H54 (cell line): ENCODE measurements around the gene CRAT.

ENCODE experiments used
- DNase-seq: peaks from one replicate; pipeline ENCODE4 v3.0.0; 2011; ENCODE audit warnings: low spot score, mixed read lengths; ENCODE audit not compliant: insufficient read length
- FAIRE-seq: peaks from 3 replicates; lab custom pipeline; 2011; peaks lifted over from hg19 to GRCh38; lab: Jason Lieb, UNC
- POLR2A ChIP-seq: IDR thresholded peaks from 2 replicates; pipeline ENCODE4 v1.6.1; 2011; ENCODE audit warnings: low read depth, mild to moderate bottlenecking, low read length

Gene CRAT

DNA sequence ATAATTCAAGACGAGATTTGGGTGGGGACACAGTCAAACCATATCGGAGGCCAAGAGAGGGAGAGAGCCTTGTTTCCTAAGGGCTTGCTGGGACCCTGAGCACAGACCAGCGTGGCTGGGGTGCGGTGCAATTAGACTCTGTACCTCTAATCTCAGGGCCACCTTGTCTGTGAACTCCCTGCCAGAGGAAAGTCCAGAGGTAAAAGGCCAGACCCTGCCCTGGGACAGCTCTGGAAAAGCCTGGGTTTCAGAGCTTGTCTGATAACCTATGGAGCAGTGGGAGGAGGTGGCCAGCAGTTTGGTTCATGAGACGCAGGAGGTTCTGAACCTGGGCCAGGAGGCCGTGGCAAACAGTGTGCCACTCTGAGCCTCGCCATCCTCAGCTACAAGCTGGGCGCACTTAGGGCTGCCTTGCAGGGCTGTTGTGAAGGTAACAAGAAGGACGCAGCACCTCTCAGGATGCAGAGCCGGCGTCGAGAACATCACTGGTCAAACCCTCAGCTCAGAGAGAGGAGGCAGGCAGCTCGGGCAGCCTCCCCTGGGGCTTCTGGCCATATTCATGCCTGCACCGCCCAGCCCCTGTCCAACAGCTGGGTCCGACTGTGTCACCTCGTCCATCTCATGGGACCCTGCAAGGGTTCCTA is 34.5 kb downstream of the CRAT start:
- FAIRE-seq = no peak
- TF ChIP-seq POLR2A = no peak
- no peak for DNase-seq

DNA sequence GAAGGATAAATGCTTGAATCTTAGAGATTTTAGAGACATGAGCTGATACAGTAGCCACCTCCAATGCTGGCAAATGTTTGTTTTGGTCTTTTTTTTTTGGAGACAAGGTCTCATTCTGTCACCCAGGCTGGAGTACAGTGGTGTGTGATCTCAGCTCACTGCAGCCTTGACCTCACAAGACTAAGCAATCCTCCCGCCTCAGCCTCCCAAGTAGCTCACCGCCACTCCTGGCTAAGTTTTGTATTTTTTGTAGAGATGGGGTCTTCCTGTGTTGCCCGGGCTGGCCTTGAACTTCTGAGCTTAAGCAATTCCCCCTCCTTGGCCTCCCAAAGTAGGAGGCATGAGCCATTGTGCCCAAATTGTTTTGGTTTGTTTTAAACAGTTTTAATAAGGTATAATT is 36.5 kb downstream of the CRAT start:
- DNase-seq = no peak
- FAIRE-seq = no peak
- TF ChIP-seq POLR2A = no peak

DNA sequence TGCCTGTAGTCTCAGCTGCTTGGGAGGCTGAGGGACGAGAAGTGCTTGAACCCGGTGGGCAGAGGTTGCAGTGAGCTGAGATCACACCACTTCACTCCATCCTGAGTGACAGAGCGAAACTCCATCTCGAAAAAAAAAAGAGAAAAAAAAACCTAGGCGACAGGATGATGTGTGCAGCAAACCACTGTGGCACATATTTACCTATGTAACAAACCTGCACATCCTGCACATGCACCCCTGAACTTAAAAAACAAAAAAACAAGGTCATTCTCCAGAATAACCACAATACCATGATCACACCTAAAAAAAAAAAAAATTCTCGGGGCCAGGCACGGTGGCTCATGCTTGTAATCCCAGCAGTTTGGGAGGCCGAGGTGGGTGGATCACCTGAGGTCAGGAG is 37.2 kb downstream of the CRAT start:
- DNase-seq (no peak), FAIRE-seq (no peak)
- no peak for TF ChIP-seq POLR2A

DNA sequence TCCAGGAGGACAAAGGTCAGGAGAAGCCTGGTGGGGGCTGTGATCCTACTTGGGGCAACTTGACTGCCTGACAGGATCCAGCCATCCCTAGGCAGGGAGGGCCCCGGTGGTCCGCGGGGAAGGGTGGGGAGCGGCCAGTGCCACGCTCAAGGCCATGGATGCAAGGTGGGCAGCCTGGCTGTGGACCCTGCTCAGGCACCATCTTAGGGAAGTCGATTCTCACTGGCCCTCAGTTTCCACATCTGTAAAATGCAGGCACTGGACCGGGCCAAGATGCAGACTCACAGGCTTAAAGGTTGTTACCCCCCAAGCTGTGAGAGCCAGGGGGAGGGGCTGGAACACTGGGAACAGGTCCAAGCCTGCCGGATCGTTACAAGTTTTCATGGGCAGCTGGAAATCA is 38.4 kb downstream of the CRAT start:
- DNase-seq (no peak), FAIRE-seq (no peak)
- TF ChIP-seq POLR2A = no peak

DNA sequence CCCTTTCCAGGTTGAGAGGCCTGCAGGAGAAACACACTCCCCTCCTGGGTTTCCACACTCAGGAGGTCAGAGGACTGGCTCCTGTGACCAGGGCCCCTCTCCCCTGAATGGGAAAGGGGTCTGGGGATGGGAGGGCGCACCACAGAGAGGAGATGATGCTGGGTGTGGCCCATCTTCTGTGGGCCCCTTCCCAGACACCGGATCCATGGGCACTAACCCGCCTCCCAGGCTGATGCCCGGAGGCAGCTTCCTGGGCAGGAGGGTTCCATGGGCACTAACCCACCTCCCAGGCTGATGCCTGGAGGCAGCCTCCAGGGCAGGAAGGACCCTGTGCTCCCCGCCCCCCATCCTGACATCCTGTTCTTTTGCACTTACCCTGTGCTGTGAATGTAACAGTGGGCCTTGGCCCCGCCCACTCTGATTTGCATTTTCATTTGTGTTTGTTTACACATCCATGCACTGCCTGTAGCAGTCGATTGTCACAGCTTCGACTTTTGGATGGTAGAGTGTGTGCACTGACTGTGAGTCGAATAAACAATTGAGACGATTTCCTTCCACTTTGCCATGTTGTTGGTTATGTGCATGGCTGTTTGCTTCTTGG is 39.0 kb downstream of the CRAT start:
- no peak for FAIRE-seq
- no peak for DNase-seq
- TF ChIP-seq POLR2A = no peak

DNA sequence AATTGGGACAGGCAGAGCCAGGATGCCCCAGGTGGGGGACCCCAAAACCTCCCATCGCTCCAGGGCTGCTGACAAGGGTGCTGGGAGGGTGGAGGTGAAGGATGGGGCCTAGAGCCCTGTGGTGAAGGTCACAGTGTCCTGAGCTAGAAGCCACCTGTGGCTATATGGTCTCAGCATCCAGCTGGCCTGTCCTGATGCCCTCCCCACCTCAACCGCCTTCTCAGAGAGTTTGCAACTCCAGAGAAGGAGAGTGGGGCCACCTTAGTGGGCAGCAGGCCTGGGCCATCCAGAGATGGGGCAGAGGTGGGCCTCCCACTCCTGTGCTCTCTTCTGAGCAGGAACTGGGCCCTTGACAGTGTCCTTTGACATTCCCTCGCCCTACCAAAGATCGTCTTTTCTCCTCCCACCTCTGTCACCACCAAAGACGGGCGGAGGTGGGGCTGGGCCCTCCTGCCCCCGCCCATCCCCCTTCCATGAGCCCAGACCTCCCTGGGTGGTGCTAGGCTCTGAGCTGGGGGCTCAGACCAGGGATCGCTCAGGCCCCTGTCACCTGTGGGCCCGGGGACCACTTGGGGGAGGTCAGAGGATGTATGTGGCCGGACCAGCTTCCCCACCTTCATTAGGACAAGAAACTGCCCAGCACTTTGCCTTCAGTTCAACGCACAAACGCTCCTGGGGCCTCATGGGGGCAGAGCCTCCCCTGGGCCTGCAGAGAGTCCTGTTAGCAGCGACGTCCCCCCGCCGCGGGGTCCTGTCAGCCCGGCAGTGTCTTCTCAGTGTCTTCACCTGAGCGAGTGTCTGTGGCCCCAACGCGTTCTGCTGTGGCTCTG is 39.7 kb downstream of the CRAT start:
- TF ChIP-seq POLR2A = no peak
- FAIRE-seq = no peak
- DNase-seq = no peak

DNA sequence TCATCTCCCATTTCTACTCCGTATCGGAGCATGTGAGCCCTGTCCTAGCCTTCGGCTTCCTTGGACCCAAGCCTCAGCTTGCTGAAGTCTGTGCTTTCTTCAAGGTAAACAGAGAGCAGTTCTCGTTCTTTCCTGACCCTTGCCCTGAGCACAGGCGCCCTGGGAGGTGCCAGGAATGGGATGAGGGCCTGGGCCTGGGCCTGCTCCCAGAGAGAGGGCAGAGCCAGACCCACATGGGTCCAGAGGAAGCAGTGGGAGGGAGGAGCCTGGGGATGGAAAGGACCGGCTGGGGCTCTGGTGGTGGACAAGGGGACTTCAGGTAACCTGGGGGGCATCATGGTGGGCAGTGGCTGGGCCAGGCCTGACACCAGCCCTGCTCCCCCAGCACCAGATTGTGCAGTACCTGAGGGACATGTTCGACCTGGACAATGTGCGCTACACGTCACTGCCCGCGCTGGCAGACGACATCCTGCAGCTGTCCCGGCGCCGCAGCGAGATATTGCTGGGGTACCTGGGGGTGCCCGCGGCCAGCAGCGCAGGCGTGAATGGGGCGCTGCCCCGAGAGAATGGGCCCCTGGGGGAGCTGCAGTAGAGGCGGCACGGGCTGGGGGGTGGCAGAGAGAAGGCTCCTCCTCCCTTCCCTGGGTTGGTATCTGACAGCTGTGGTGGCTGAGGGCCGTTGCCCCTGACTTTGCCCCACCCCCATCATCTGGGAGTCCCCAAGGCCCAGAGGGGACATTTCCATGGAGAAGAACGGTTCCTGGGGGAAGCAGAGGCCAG is 40.5 kb downstream of the CRAT start:
- no peak for FAIRE-seq
- no peak for DNase-seq

DNA sequence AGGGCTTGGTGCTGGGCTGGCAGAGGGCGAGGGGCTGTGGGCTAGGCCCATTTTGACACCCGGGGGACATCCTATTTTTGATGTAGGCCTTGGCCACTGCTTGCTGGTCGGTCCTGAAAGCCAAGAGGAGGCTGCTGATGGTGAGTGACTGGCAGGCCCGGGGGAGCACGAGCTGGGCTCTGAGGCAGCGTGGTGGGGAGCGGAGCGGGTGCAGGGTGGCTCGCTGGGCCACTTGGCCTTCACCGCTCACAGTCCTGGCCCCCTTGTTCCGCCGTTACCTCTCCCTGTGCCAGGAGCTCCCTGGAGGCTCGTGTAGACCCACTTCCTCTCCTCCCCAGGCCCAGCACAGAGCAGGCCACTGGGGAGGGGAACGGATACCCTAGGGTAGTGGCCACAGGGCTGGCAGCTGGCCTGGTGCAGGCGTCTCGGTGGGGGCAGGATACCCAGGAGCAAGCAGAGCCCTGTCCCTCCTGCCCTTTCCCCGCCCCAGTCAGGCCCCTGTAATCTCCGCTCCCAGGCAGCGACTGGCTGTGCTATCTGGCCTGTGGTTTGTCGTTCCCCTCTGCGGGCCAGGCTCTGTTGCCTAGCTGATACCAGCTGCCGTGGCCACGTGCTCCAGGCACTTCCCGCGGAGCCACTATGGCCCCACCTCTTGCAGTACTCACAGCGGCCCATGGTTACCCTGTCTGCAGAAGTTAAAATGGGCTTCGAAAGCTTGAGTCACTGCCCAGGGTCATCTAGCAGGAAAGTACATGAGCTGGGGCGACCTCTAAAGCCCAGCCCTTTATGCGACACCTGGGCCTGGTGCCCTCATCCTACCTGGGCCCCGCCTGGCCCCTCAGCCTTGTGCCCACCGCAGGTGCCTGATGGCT is 41.4 kb downstream of the CRAT start:
- FAIRE-seq (no peak), DNase-seq (no peak)
- no peak for TF ChIP-seq POLR2A

More for the DNA sequence above, 40.5 kb downstream of the CRAT start:
- TF ChIP-seq POLR2A = no peak

DNA sequence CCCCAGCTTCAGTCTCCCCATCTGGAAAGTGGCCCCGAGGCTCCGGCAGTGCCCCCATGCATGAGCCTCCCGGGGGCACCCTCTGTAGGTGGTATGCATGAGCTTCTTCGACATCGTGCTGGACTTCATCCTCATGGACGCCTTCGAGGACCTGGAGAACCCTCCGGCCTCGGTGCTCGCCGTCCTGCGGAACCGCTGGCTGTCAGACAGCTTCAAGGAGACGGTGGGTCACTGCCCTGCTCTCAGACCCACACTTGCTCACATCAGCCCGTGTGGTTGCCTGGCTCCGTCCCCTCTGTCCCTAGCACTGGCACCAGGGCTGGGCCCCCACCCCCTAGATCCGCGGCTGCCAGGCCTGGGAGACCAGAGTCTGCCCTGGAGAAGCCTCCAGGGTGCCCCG is 42.5 kb downstream of the CRAT start:
- TF ChIP-seq POLR2A = no peak
- FAIRE-seq = no peak
- DNase-seq = no peak

DNA sequence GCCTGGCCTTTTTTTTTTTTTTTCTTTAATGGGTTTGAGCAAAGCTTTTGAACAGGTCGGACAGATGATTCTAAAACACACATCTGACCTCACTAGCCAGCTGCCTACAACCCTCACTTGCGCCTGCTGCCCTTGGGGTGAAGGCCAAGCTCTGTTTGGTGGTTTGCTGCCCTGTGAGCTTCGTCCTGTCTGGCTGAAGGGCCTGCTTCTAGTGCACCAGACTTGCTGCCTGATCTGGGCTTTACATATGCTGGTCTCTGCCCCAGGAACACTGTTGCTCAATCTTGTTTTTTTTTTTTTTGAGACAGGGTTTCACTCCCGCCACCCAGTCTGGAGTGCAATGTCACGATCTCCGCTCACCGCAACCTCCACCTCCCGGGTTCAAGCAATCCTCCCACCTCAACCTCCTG is 46.1 kb downstream of the CRAT start:
- DNase-seq = no peak
- TF ChIP-seq POLR2A = no peak
- FAIRE-seq = no peak

DNA sequence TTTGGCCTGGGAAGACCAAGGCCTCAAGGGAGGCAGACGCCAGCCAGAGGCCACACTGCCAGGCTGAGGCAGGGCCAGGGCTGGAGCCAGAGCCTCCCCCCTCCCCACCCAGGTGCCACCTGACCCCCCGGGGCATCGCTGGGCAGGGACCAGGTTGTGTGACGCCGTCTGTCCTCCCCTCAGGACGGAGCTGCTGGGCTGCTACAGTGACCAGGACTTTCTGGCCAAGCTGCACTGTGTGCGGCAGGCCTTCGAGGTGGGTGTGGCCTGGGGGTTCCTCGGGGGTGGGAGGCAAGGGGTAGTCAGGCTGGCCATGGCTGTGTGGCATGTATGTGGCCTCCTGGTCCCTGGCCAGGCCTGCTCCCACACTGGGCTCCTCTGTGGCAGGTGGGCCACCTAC is 47.5 kb downstream of the CRAT start:
- TF ChIP-seq POLR2A = no peak
- no peak for DNase-seq
- no peak for FAIRE-seq

DNA sequence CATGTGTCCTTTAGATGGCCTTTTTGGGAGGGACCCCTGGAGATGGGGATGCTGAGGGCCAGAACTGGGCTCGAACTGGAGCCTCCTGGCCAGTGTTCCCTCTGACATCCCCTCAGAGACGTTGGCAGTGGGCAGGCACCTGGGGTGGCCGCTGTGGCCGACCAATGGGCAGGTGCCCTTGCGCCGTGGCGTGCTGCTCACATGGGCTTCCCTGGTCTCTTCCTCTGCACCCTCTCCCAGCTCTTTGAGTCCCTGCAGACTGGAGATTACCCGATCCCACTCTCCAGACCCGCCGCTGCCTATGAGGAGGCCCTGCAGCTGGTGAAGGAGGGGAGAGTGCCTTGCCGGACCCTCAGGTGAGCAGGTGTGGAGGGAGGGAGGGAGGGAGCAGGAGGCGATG is 49.6 kb downstream of the CRAT start:
- no peak for FAIRE-seq
- no peak for TF ChIP-seq POLR2A
- no peak for DNase-seq

DNA sequence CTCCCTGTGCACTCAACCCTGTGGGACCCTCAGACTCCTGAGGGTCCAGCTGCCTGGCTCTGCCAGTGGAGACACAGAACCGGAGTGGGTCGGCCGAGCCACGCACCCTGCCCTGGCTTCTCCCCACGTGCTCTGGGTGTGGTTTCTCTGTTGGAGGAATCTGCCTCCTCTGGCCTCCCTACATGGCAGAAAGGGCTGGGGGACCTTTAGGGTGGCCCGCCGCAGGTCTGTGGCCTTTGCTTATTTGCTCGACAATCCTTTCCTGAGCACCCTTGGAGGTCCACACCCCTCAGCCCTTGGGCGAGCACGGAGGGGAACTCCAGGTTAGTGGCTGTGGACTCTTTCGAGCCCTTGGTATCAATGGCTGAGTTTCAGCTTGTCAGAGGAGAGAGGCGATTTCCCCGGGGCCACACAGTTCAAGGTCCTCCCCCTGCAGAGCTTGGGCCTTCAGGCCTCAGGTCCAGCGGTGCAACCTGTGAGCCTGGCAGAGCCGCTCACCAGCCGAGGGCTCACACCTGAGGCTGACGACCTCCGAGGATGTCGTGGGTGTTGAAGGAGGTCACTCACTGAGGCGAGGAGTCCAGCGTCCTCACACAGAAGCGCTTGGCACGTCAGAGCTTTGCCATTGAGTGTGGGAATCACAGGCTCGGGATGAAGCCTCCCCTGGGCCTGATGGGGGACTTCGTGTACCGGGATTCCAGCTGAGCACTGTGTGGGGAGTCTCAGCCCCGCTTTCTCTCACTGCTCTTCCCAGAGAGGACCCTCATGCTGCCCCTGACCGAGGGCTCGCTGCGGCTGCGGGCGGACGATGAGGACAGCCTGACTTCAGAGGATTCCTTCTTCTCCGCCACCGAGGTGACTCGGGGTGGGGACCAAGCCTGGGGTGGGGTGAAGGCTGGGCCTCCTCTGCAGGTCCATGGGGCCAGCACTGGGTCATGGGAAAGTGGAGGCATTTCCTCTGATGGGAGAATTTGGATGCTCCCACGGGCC is 50.5 kb downstream of the CRAT start:
- no peak for DNase-seq
- FAIRE-seq = no peak
- TF ChIP-seq POLR2A = no peak
